CD14-positive monocyte (primary cell): ENCODE measurements around the gene DGKI. TPM values are rescaled to one million over a fixed set of nuclear protein-coding genes. Genes with fewer than 3 reads are reported as not detected.

ENCODE experiments used
- DNase-seq, 3 donors: peaks; one replicate each; pipeline ENCODE4 v3.0.0-alpha.2; 2011 to 2022
- H2AFZ ChIP-seq: 2 replicates; pipeline ENCODE4 v1.6.0; 2012; ENCODE audit warnings: mild to moderate bottlenecking, low read depth, low read length, inconsistent platforms; ENCODE audit not compliant: insufficient read depth, poor library complexity, severe bottlenecking
- H3K27ac ChIP-seq, 2 donors: 1 replicate in 1 of 2; 2 replicates in 1 of 2; pipeline ENCODE4 v1.5.1; 2012 to 2013; ENCODE audit warnings: low read length in 2 of 2, control low read depth in 1 of 2, inconsistent platforms in 1 of 2, low read depth in 1 of 2, mild to moderate bottlenecking in 1 of 2
- H3K27me3 ChIP-seq, 2 donors: one replicate each; pipeline versions ENCODE4 v1.6.0 to v1.6.1; 2011 to 2013; ENCODE audit warnings: low read length in 2 of 2; ENCODE audit not compliant: control insufficient read depth in 2 of 2, insufficient read depth in 2 of 2
- H3K36me3 ChIP-seq, 2 donors: replicated peaks in 1 of 2; 1 replicate in 1 of 2; 2 replicates in 1 of 2; pipeline versions ENCODE4 v1.5.1 to v1.6.1; 2012 to 2013; ENCODE audit warnings: low read length in 2 of 2, control low read depth in 1 of 2, inconsistent platforms in 1 of 2, mild to moderate bottlenecking in 1 of 2; ENCODE audit not compliant: insufficient read depth in 2 of 2, control insufficient read depth in 1 of 2
- H3K4me1 ChIP-seq, 2 donors: 1 replicate in 1 of 2; 2 replicates in 1 of 2; pipeline versions ENCODE4 v1.5.1 to v1.6.1; 2012 to 2013; ENCODE audit warnings: low read length in 2 of 2, control low read depth in 1 of 2, inconsistent platforms in 1 of 2, mild to moderate bottlenecking in 1 of 2, moderate library complexity in 1 of 2; ENCODE audit not compliant: insufficient read depth in 2 of 2, control insufficient read depth in 1 of 2
- H3K4me2 ChIP-seq: replicated peaks from 2 replicates; pipeline ENCODE3; 2012; ENCODE audit warnings: low read length, moderate library complexity, mild to moderate bottlenecking; ENCODE audit not compliant: poor library complexity, severe bottlenecking; ENCODE audit errors: extremely low read depth
- H3K4me3 ChIP-seq, 3 experiments: fragments of 200-600 bp in 1 of 3; sonication (generic) in 1 of 3; replicated peaks in 1 of 3; 1 replicate in 2 of 3; 2 replicates in 1 of 3; pipeline ENCODE4 v1.5.1; 2011 to 2013; ENCODE audit warnings: low read length in 3 of 3, mild to moderate bottlenecking in 3 of 3, control low read depth in 2 of 3, low read depth in 2 of 3, inconsistent platforms in 1 of 3, moderate library complexity in 1 of 3
- H3K79me2 ChIP-seq: 2 replicates; pipeline ENCODE4 v1.6.0; 2012; ENCODE audit warnings: mild to moderate bottlenecking, control low read depth, inconsistent platforms, low read length, moderate library complexity; ENCODE audit not compliant: insufficient read depth
- H3K9ac ChIP-seq: 2 replicates; pipeline ENCODE4 v1.6.0; 2017; ENCODE audit warnings: low read length, mild to moderate bottlenecking; ENCODE audit not compliant: insufficient read depth, poor library complexity, severe bottlenecking
- H3K9me3 ChIP-seq, 2 donors: replicated peaks in 1 of 2; 1 replicate in 1 of 2; 2 replicates in 1 of 2; pipeline versions ENCODE4 v1.5.1 to v1.6.1; 2012 to 2013; ENCODE audit warnings: low read length in 2 of 2, control low read depth in 1 of 2; ENCODE audit not compliant: control insufficient read depth in 1 of 2, insufficient read depth in 1 of 2
- H4K20me1 ChIP-seq: 2 replicates; pipeline ENCODE4 v1.6.0; 2012; ENCODE audit warnings: mild to moderate bottlenecking, low read length, control low read depth, moderate library complexity; ENCODE audit not compliant: insufficient read depth
- H3K27ac Mint-ChIP-seq, 7 donors: one replicate each; pipeline ENCODE4 v1.8.0; 2020; ENCODE audit warnings: mild to moderate bottlenecking in 7 of 7, mixed read lengths in 7 of 7, moderate library complexity in 6 of 7, inconsistent platforms in 2 of 7
- H3K27me3 Mint-ChIP-seq, 3 donors: one replicate each; pipeline ENCODE4 v1.8.0; 2021 to 2022; ENCODE audit warnings: low read depth in 3 of 3, mild to moderate bottlenecking in 3 of 3, mixed read lengths in 3 of 3, moderate library complexity in 3 of 3, inconsistent platforms in 1 of 3
- H3K36me3 Mint-ChIP-seq, 2 donors: one replicate each; pipeline ENCODE4 v1.8.0; 2020; ENCODE audit warnings: mixed read lengths in 2 of 2, inconsistent platforms in 1 of 2, mild to moderate bottlenecking in 1 of 2
- H3K4me1 Mint-ChIP-seq: one replicate; pipeline ENCODE4 v1.8.0; 2020; ENCODE audit warnings: mild to moderate bottlenecking, mixed read lengths
- H3K4me3 Mint-ChIP-seq, 2 donors: one replicate each; pipeline ENCODE4 v1.8.0; 2020; ENCODE audit warnings: mild to moderate bottlenecking in 2 of 2, mixed read lengths in 2 of 2, moderate library complexity in 1 of 2
- H3K9me3 Mint-ChIP-seq, 7 donors: one replicate each; pipeline ENCODE4 v1.8.0; 2020 to 2022; ENCODE audit warnings: mixed read lengths in 7 of 7, mild to moderate bottlenecking in 6 of 7, moderate library complexity in 6 of 7, inconsistent platforms in 2 of 7
- WGBS: methylation state at CpG from one replicate; pipeline ENCODE4 v1.1.5; 2013; ENCODE audit warnings: missing lambda C conversion rate; ENCODE audit not compliant: insufficient coverage; 5-methylcytosine and 5-hydroxymethylcytosine counted together
- intact Hi-C, 2 donors: fragments of 100-400 bp; cut with micrococcal nuclease; formaldehyde crosslinking; loops; one replicate each; pipeline versions ENCODE4 v1.15.0 to v1.15.1; 2023
- polyA plus RNA-seq, 3 donors: library from polyadenylated mRNA; depleted of rRNA in 1 of 3; unstranded in 2 of 3; stranded (reverse) in 1 of 3; fragments of 300-500 nt in 2 of 3; fragments of >200 nt in 1 of 3; fragmentation: Illumina TruSeq in 2 of 3; gene quantifications; 1 replicate in 2 of 3; 2 replicates in 1 of 3; pipeline ENCODE4 v1.2.3, GENCODE V29; 2012 to 2021
- TF ChIP-seq, protein P1 (sequence below): fragments of 200-600 bp; IDR thresholded peaks from one replicate; pipeline ENCODE4 v1.8.0; 2022; ENCODE audit warnings: antibody characterized with exemption, mild to moderate bottlenecking

The DGKI gene
- polyA plus RNA-seq, 3 donors: not detected

DNA sequence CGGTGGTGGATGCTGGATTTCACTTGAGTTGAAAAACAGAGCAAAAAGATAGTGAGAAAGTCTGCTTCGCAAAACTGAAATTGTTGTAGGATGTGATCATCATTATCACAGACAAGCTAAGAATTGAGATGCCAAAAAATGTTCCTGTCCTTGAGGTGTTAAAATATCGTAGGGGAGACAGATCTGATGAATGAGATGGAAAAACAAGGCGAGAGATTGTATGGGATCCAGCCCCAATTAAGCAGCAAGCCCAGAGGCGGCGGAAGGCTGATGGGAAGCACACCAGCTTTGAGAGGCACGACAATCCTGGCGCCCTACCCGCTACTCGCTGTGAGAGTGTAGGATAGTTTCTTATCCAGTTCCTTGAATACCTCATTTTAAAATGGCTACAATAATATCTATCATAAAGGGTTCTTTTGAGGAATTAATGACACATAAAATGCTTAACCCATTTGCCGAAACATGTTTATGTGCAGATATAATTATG lies 372.2 kb downstream of the DGKI start:
- no peak overlapping the region for H3K27ac ChIP-seq
- Mint-ChIP-seq H3K27ac (no peak overlapping the region), H3K36me3 (no peaks in the 10 kb centered on the region), H3K4me3 (no peak overlapping the region), H3K4me1 (no peaks in the 10 kb centered on the region), H3K27me3 (peaks cover 0 to under 1% (median 0%) of the 10 kb centered on the region in 3 donors), H3K9me3 (peaks cover 0 to 2% (median 0%) of the 10 kb centered on the region in 7 donors)
- intact Hi-C loops: no loop called here
- no peak for DNase-seq
- TF ChIP-seq, protein P1, sequence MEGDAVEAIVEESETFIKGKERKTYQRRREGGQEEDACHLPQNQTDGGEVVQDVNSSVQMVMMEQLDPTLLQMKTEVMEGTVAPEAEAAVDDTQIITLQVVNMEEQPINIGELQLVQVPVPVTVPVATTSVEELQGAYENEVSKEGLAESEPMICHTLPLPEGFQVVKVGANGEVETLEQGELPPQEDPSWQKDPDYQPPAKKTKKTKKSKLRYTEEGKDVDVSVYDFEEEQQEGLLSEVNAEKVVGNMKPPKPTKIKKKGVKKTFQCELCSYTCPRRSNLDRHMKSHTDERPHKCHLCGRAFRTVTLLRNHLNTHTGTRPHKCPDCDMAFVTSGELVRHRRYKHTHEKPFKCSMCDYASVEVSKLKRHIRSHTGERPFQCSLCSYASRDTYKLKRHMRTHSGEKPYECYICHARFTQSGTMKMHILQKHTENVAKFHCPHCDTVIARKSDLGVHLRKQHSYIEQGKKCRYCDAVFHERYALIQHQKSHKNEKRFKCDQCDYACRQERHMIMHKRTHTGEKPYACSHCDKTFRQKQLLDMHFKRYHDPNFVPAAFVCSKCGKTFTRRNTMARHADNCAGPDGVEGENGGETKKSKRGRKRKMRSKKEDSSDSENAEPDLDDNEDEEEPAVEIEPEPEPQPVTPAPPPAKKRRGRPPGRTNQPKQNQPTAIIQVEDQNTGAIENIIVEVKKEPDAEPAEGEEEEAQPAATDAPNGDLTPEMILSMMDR: no peak
- H3K36me3 ChIP-seq: no peaks in the 10 kb centered on the region
- H3K27me3 ChIP-seq: no peaks in the 10 kb centered on the region
- no peak overlapping the region for H3K4me2 ChIP-seq
- H3K9ac ChIP-seq: no peak overlapping the region
- no peak overlapping the region for H3K4me3 ChIP-seq
- H4K20me1 ChIP-seq: no peaks in the 10 kb centered on the region
- H3K4me1 ChIP-seq: no peaks in the 10 kb centered on the region
- H2AFZ ChIP-seq: no peak overlapping the region
- 87% methylated on average over 3 of the region's 11 CpGs for WGBS
- no peaks in the 10 kb centered on the region for H3K79me2 ChIP-seq
- H3K9me3 ChIP-seq: no peaks in the 10 kb centered on the region

DNA sequence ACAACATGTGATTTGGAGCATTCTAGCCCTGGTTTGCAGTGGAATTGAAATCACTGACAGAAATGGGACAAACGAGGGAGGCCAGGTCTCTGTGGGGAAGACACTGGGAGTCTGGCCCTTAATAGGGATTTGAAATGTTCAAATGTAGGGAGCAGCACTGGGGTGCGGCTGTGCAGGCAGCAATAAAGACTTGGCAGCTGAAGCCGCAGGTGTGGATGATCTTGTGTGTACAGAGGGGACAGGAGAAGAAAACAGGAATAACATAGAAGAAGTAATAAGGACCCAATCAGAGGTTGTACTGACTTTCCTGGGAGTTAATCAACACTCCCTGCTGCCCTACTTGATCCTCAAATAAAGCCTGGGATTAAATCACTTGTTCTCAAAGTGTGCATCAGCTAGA lies 375.6 kb downstream of the DGKI start:
- Histone ChIP-seq H3K36me3 (no peaks in the 10 kb centered on the region), H3K9ac (no peak overlapping the region), H3K27ac (no peak overlapping the region), H3K9me3 (no peaks in the 10 kb centered on the region), H3K79me2 (no peaks in the 10 kb centered on the region), H3K4me1 (no peaks in the 10 kb centered on the region), H4K20me1 (no peaks in the 10 kb centered on the region), H3K4me2 (no peak overlapping the region), H2AFZ (no peak overlapping the region), H3K4me3 (no peak overlapping the region), H3K27me3 (no peaks in the 10 kb centered on the region)
- Mint-ChIP-seq H3K36me3 (no peaks in the 10 kb centered on the region), H3K9me3 (no peaks in the 10 kb centered on the region), H3K4me1 (no peaks in the 10 kb centered on the region), H3K27me3 (peaks cover 0 to 3% (median 0%) of the 10 kb centered on the region in 3 donors), H3K27ac (no peak overlapping the region), H3K4me3 (no peak overlapping the region)
- DNase-seq: no peak
- WGBS: 93% methylated on average over 3 of the region's 3 CpGs
- intact Hi-C loops: no loop called here
- TF ChIP-seq, protein P1: no peak
